Subcutaneous abdominal adipose tissue (tissue), 5 donors: ENCODE results near the gene RAB27B.
A peak's percentile ranks its signal among the peaks of the same experiment; 100 is the strongest.
"Not testable (repeated sequence)": the region's sequence is repeated elsewhere in the genome, so short reads cannot be mapped to it uniquely, and the experiment has no call there.

ENCODE experiments used
- H3K27ac ChIP-seq: one replicate; pipeline ENCODE4 v1.7.0; 2013; ENCODE audit warnings: low read depth, mild to moderate bottlenecking, inconsistent platforms, low read length, moderate library complexity
- H3K27me3 ChIP-seq, 5 donors: one replicate each; pipeline ENCODE4 v1.7.0; 2013; ENCODE audit warnings: low read length in 5 of 5, inconsistent platforms in 1 of 5; ENCODE audit not compliant: control insufficient read depth in 5 of 5, insufficient read depth in 4 of 5
- H3K36me3 ChIP-seq, 5 donors: one replicate each; pipeline ENCODE4 v1.7.0; 2013; ENCODE audit warnings: low read length in 5 of 5; ENCODE audit not compliant: control insufficient read depth in 5 of 5, insufficient read depth in 5 of 5
- H3K4me1 ChIP-seq, 5 donors: one replicate each; pipeline ENCODE4 v1.7.0; 2013; ENCODE audit warnings: low read length in 5 of 5, mild to moderate bottlenecking in 3 of 5, moderate library complexity in 1 of 5; ENCODE audit not compliant: control insufficient read depth in 5 of 5, insufficient read depth in 5 of 5
- H3K4me3 ChIP-seq, 5 donors: one replicate each; pipeline ENCODE4 v1.7.0; 2013; ENCODE audit warnings: low read length in 5 of 5, low read depth in 1 of 5
- H3K9ac ChIP-seq, 5 donors: one replicate each; pipeline ENCODE4 v1.7.0; 2013; ENCODE audit warnings: low read length in 5 of 5, mild to moderate bottlenecking in 4 of 5, moderate library complexity in 3 of 5
- H3K9me3 ChIP-seq, 5 donors: one replicate each; pipeline ENCODE4 v1.7.0; 2013; ENCODE audit warnings: low read length in 5 of 5; ENCODE audit not compliant: control insufficient read depth in 5 of 5
- donor health status: healthy.
- donor health status: healthy.
- donor health status: healthy.
- donor health status: healthy.
- donor health status: healthy.

The RAB27B gene

GRCh38 chr18:54813305-54813704, 15.0 kb upstream of the RAB27B start:
- Histone ChIP-seq H3K9ac (no peak overlapping the region), H3K27ac (no peak overlapping the region), H3K9me3 (no peaks in the 10 kb centered on the region), H3K4me3 (no peak overlapping the region), H3K27me3 (no peaks in the 10 kb centered on the region), H3K4me1 (no peaks in the 10 kb centered on the region), H3K36me3 (no peaks in the 10 kb centered on the region)

- Histone ChIP-seq H3K9me3 (no peaks in the 10 kb centered on the region), H3K36me3 (no peaks in the 10 kb centered on the region), H3K9ac (no peak overlapping the region), H3K27me3 (no peaks in the 10 kb centered on the region), H3K4me1 (no peaks in the 10 kb centered on the region), H3K27ac (no peak overlapping the region), H3K4me3 (no peak overlapping the region)
Measured at GRCh38 chr18:54813977-54814565, 14.2 kb upstream of the RAB27B start.

- no peaks in the 10 kb centered on the region for H3K36me3 ChIP-seq
- no peaks in the 10 kb centered on the region for H3K4me1 ChIP-seq
- H3K27ac ChIP-seq, result no peak overlapping the region
- no peaks in the 10 kb centered on the region for H3K27me3 ChIP-seq
- no peaks in the 10 kb centered on the region for H3K9me3 ChIP-seq
- H3K4me3 ChIP-seq, result no peak overlapping the region
- H3K9ac ChIP-seq, result no peak overlapping the region
Measured at GRCh38 chr18:54815086-54815485, 13.2 kb upstream of the RAB27B start.

GRCh38 chr18:54820785-54821275, 7.4 kb upstream of the RAB27B start:
- H3K4me3 ChIP-seq, H3K4me1 ChIP-seq, H3K9ac ChIP-seq, H3K9me3 ChIP-seq, H3K27me3 ChIP-seq, H3K27ac ChIP-seq, H3K36me3 ChIP-seq: not testable (repeated sequence)

GRCh38 chr18:54822872-54823845, 5.1 kb upstream of the RAB27B start:
- Histone ChIP-seq H3K27ac (no peak overlapping the region), H3K4me1 (peaks cover 0 to 3% (median 3%) of the 10 kb centered on the region in 5 donors), H3K9me3 (no peaks in the 10 kb centered on the region), H3K36me3 (no peaks in the 10 kb centered on the region), H3K4me3 (no peak overlapping the region), H3K9ac (no peak overlapping the region), H3K27me3 (no peaks in the 10 kb centered on the region)

- peaks cover 0 to 6% (median 0%) of the 10 kb centered on the region in 5 donors for H3K27me3 ChIP-seq
- H3K27ac ChIP-seq, result no peak overlapping the region
- H3K4me3 ChIP-seq, result no peak overlapping the region
- H3K4me1 ChIP-seq, result peaks cover 0 to 13% (median 11%) of the 10 kb centered on the region in 5 donors
- H3K9me3 ChIP-seq, result no peaks in the 10 kb centered on the region
- no peaks in the 10 kb centered on the region for H3K36me3 ChIP-seq
- no peak overlapping the region for H3K9ac ChIP-seq
Measured at GRCh38 chr18:54824761-54825160, 3.5 kb upstream of the RAB27B start.

- Histone ChIP-seq H3K27me3 (peaks cover 0 to 6% (median 0%) of the 10 kb centered on the region in 5 donors), H3K9ac (no peak overlapping the region), H3K36me3 (no peaks in the 10 kb centered on the region), H3K27ac (no peak overlapping the region), H3K4me3 (no peak overlapping the region), H3K9me3 (no peaks in the 10 kb centered on the region), H3K4me1 (peaks cover 0 to 13% (median 11%) of the 10 kb centered on the region in 5 donors)
Measured at GRCh38 chr18:54825601-54826344, 2.5 kb upstream of the RAB27B start.

GRCh38 chr18:54828986-54829385, 709 bp downstream of the RAB27B start:
- peak overlapping the region; percentile 22 to 70 (median 65) for H3K4me3 ChIP-seq
- H3K36me3 ChIP-seq, result no peaks in the 10 kb centered on the region
- H3K27ac ChIP-seq, result no peak overlapping the region
- H3K9ac ChIP-seq, result no peak overlapping the region
- H3K4me1 ChIP-seq, result peaks cover 0 to 13% (median 11%) of the 10 kb centered on the region in 5 donors
- H3K9me3 ChIP-seq, result no peaks in the 10 kb centered on the region
- peaks cover 0 to 6% (median 0%) of the 10 kb centered on the region in 5 donors for H3K27me3 ChIP-seq

GRCh38 chr18:54829856-54830255, 1.6 kb downstream of the RAB27B start:
- Histone ChIP-seq H3K9ac (no peak overlapping the region), H3K9me3 (no peaks in the 10 kb centered on the region), H3K36me3 (no peaks in the 10 kb centered on the region), H3K4me1 (peaks cover 0 to 13% (median 11%) of the 10 kb centered on the region in 5 donors), H3K27me3 (peaks cover 0 to 6% (median 0%) of the 10 kb centered on the region in 5 donors), H3K4me3 (no peak overlapping the region), H3K27ac (no peak overlapping the region)
